Naive thymus-derived CD8-positive, alpha-beta T cell (primary cell): Measurements from ENCODE around the gene POU2F2. TPM values are rescaled to one million over a fixed set of nuclear protein-coding genes. Genes with fewer than 3 reads are reported as not detected.
A peak's percentile ranks its signal among the peaks of the same experiment; 100 is the strongest.

ENCODE experiments used
- ATAC-seq, 2 donors: fragments of 150-1000 bp; cut with Tn5 transposase in 1 of 2; sonication (Bioruptor Pico), chemical (Tn5 transposase) in 1 of 2; 1 replicate in 1 of 2; 2 replicates in 1 of 2; pipeline ENCODE4 v1.10.0; 2021; ENCODE audit warnings: mild to moderate bottlenecking in 2 of 2, moderate library complexity in 2 of 2
- POLR2A ChIA-PET: fragments of 350-600 bp; sonication (Branson Sonifier 250); formaldehyde crosslinking; loops from one replicate; lab custom pipeline; 2021; ENCODE audit warnings: antibody characterized with exemption; lab: Charles Lee
- DNase-seq, 10 donors: peaks; one replicate each; pipeline versions ENCODE4 v3.0.0 to v3.0.0-alpha.2; 2020 to 2022
- H3K27ac Mint-ChIP-seq, 10 donors: one replicate each; pipeline ENCODE4 v1.8.0; 2020 to 2022; ENCODE audit warnings: mild to moderate bottlenecking in 10 of 10, mixed read lengths in 10 of 10, moderate library complexity in 4 of 10, inconsistent platforms in 1 of 10
- H3K27me3 Mint-ChIP-seq, 5 donors: one replicate each; pipeline ENCODE4 v1.8.0; 2021 to 2022; ENCODE audit warnings: mixed read lengths in 5 of 5
- H3K36me3 Mint-ChIP-seq, 3 donors: one replicate each; pipeline ENCODE4 v1.8.0; 2020 to 2022; ENCODE audit warnings: mixed read lengths in 3 of 3, mild to moderate bottlenecking in 2 of 3, inconsistent platforms in 1 of 3
- H3K4me1 Mint-ChIP-seq, 4 donors: one replicate each; pipeline ENCODE4 v1.8.0; 2021 to 2022; ENCODE audit warnings: mixed read lengths in 4 of 4
- H3K4me3 Mint-ChIP-seq, 10 donors: one replicate each; pipeline ENCODE4 v1.8.0; 2020 to 2022; ENCODE audit warnings: mild to moderate bottlenecking in 10 of 10, mixed read lengths in 10 of 10, moderate library complexity in 6 of 10, inconsistent platforms in 1 of 10
- H3K9me3 Mint-ChIP-seq, 9 donors: one replicate each; pipeline ENCODE4 v1.8.0; 2020 to 2022; ENCODE audit warnings: mixed read lengths in 9 of 9, mild to moderate bottlenecking in 3 of 9, inconsistent platforms in 1 of 9, moderate library complexity in 1 of 9
- microRNA-seq: library from miRNA; unstranded; fragments of <30 nt; microRNA quantifications from one replicate; pipeline ENCODE4 v1.2.0, GENCODE V29; 2022; ENCODE audit warnings: borderline microRNAs expressed
- polyA plus RNA-seq, 3 donors: library from polyadenylated mRNA; unstranded; fragments of 300-500 nt; fragmentation: Illumina TruSeq; gene quantifications; one replicate each; pipeline ENCODE4 v1.2.3, GENCODE V29; 2021
- total RNA-seq, 8 experiments: library from RNA in 2 of 8; stranded (reverse) in 2 of 8; gene quantifications; one replicate each; pipeline ENCODE4 v1.2.3 and lab custom pipeline; 2021 to 2026

The POU2F2 gene
- total and polyA plus RNA-seq, 5 experiments from 2014 or later = 2.4 to 88.5 (median 6.6) TPM

DNA sequence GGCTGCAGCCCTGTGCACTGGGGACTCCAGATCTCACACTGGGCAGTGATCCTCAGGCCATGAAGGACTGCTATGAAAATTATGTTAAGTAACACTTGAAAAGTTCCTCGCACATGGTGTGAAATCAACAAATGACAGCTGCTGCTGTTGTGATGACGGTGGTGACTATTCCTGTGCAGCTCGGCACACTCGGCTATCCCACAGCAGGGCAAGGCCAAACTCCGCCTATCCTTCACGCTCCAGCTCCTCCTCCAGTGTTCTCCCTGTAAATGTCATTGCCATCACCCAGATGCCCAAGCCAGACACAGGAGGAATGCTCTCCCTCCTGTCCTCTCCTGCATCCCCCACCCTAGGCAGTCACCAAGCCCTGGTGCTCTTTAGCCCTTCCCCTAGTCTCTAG lies 93.6 kb downstream of the POU2F2 start:
- Mint-ChIP-seq H3K27ac (peak overlapping the region in 1 of 10 donors; percentile 46), H3K27me3 (peaks cover 0 to 5% (median 0%) of the 10 kb centered on the region in 5 donors), H3K9me3 (no peaks in the 10 kb centered on the region), H3K4me3 (no peak overlapping the region), H3K36me3 (no peaks in the 10 kb centered on the region), H3K4me1 (peaks cover 5 to 7% (median 6%) of the 10 kb centered on the region in 4 donors)
- ATAC-seq (no peak), DNase-seq (no peak)
- POLR2A ChIA-PET = no interaction called here

DNA sequence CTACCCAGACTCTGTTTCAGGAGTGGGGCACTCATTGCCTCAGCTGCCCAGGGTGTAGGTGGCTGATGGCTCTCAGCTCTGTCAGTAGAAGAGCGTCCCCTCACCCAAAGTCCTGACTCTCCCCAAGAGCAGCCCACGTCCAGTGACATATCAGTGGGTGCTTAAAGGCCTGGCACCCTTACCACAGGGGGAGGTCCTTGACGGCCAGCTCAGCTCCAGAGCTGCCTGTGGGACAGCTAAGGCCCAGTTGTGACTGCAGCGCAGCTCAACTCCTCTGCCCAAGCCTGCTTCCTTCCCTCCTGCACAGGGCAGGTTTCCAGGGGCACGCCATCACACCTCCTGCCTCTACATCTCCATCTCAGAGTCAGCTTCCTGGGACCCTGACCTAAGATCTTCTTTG lies 94.6 kb downstream of the POU2F2 start:
- POLR2A ChIA-PET = no interaction called here
- ATAC-seq (no peak), DNase-seq (no peak)
- Mint-ChIP-seq H3K27me3 (peaks cover 0 to 8% (median 2%) of the 10 kb centered on the region in 5 donors), H3K9me3 (no peaks in the 10 kb centered on the region), H3K36me3 (no peaks in the 10 kb centered on the region), H3K27ac (no peak overlapping the region), H3K4me3 (no peak overlapping the region), H3K4me1 (peaks cover 5 to 7% (median 6%) of the 10 kb centered on the region in 4 donors)

Small RNA genes within 50 kb of the gene (microRNA-seq; reads per million reads assigned to microRNA genes)
- gene MIR4323 = not detected

Other genes starting within 250 kb of the POU2F2 start
- gene ARHGEF1, start 249.3 kb downstream of the POU2F2 start, total RNA-seq = 1,000 to 10,000 TPM; 1,211 to 1,239 TPM
- 100 to 1,000 TPM; 161 to 346 (median 211) TPM for gene ARHGEF1, start 249.3 kb downstream of the POU2F2 start, polyA plus RNA-seq
- 1 to 10 TPM; 7.5 to 8.1 TPM for gene ERFL, start 204.0 kb downstream of the POU2F2 start, total RNA-seq
- gene ERFL, start 204.0 kb downstream of the POU2F2 start, polyA plus RNA-seq = not detected
- gene RABAC1, start 173.1 kb downstream of the POU2F2 start, total RNA-seq = 10 to 100 TPM; 87.6 to 90.3 TPM
- 100 to 1,000 TPM; 201 to 288 (median 231) TPM for gene RABAC1, start 173.1 kb downstream of the POU2F2 start, polyA plus RNA-seq
- 1 to 10 TPM; 3.4 to 6.2 TPM for gene ATP1A3, start 138.2 kb downstream of the POU2F2 start, total RNA-seq
- 1 to 10 TPM; 2.8 to 4.9 (median 2.8) TPM for gene ATP1A3, start 138.2 kb downstream of the POU2F2 start, polyA plus RNA-seq
- gene GRIK5, start 62.2 kb downstream of the POU2F2 start, total RNA-seq = under 1 TPM; 0.25 to 0.34 TPM
- not detected for gene GRIK5, start 62.2 kb downstream of the POU2F2 start, polyA plus RNA-seq
- 10 to 100 TPM; 18.3 to 20.8 TPM for gene ZNF574, start 56.3 kb downstream of the POU2F2 start, total RNA-seq
- gene ZNF574, start 56.3 kb downstream of the POU2F2 start, polyA plus RNA-seq = 10 to 100 TPM in 1 of 3 donors, 1 to 10 TPM in 2; 7.8 to 21.5 (median 8.0) TPM
- gene DEDD2, start 85.2 kb upstream of the POU2F2 start, total RNA-seq = 10 to 100 TPM; 56.5 to 58.7 TPM
- gene DEDD2, start 85.2 kb upstream of the POU2F2 start, polyA plus RNA-seq = 100 to 1,000 TPM; 117 to 149 (median 133) TPM
- gene ZNF526, start 87.9 kb upstream of the POU2F2 start, total RNA-seq = 10 to 100 TPM; 16.6 to 20.1 TPM
- 1 to 10 TPM; 3.9 to 8.1 (median 4.5) TPM for gene ZNF526, start 87.9 kb upstream of the POU2F2 start, polyA plus RNA-seq
- gene GSK3A, start 110.2 kb upstream of the POU2F2 start, total RNA-seq = 10 to 100 TPM; 27.1 to 28.1 TPM
- 10 to 100 TPM in 2 of 3 donors, 1 to 10 TPM in 1; 9.9 to 19.3 (median 12.8) TPM for gene GSK3A, start 110.2 kb upstream of the POU2F2 start, polyA plus RNA-seq
- gene ERF, start 122.7 kb upstream of the POU2F2 start, total RNA-seq = 10 to 100 TPM; 41.0 to 47.3 TPM
- gene ERF, start 122.7 kb upstream of the POU2F2 start, polyA plus RNA-seq = 1 to 10 TPM; 2.8 to 6.2 (median 4.6) TPM
- 10 to 100 TPM; 84.7 to 87.4 TPM for gene CIC, start 136.8 kb upstream of the POU2F2 start, total RNA-seq
- 1 to 10 TPM in 2 of 3 donors, under 1 TPM in 1; 0.43 to 1.8 (median 1.3) TPM for gene CIC, start 136.8 kb upstream of the POU2F2 start, polyA plus RNA-seq
- gene PRR19, start 169.7 kb upstream of the POU2F2 start, total RNA-seq = under 1 TPM in 1 of 2 experiments, not detected in 1; 0.25 TPM
- gene PRR19, start 169.7 kb upstream of the POU2F2 start, polyA plus RNA-seq = under 1 TPM in 2 of 3 donors, not detected in 1; 0.32 to 0.49 TPM
- gene PAFAH1B3, start 170.2 kb upstream of the POU2F2 start, total RNA-seq = 10 to 100 TPM; 15.4 to 17.7 TPM
- 10 to 100 TPM; 38.4 to 48.1 (median 43.6) TPM for gene PAFAH1B3, start 170.2 kb upstream of the POU2F2 start, polyA plus RNA-seq
- not detected for gene TMEM145, start 180.9 kb upstream of the POU2F2 start, total RNA-seq
- gene TMEM145, start 180.9 kb upstream of the POU2F2 start, polyA plus RNA-seq = not detected
- gene MEGF8, start 193.2 kb upstream of the POU2F2 start, total RNA-seq = 10 to 100 TPM in 1 of 2 experiments, 1 to 10 TPM in 1; 9.2 to 10.2 TPM
- under 1 TPM; 0.23 to 0.57 (median 0.34) TPM for gene MEGF8, start 193.2 kb upstream of the POU2F2 start, polyA plus RNA-seq